OCI-LY7 (cell line): Measurements from ENCODE around the gene WDFY4. TPM values are rescaled to one million over a fixed set of nuclear protein-coding genes. Genes with fewer than 3 reads are reported as not detected.

ENCODE experiments used
- BruUV-seq: library from RNA; stranded (reverse); fragments of 400-500 nt; replicated peaks from 2 replicates; lab custom pipeline; 2021; lab: Mats Ljungman, UMichigan
- CTCF ChIA-PET: fragments of 300-600 bp; sonication (Branson Sonifier 250); formaldehyde crosslinking; loops from one replicate; lab custom pipeline; 2022; ENCODE audit warnings: antibody characterized with exemption; ENCODE audit not compliant: unreplicated experiment; lab: Charles Lee
- POLR2A ChIA-PET: fragments of 300-600 bp; sonication (Branson Sonifier 250); formaldehyde crosslinking; loops from one replicate; lab custom pipeline; 2022; ENCODE audit warnings: antibody characterized with exemption; lab: Charles Lee
- DNase-seq: peaks from one replicate; pipeline ENCODE4 v3.0.0-alpha.2; 2015; ENCODE audit warnings: low spot score
- H2AFZ ChIP-seq: fragments of 200-600 bp; sonication (generic), shearing (Covaris generic); 2 replicates; pipeline ENCODE4 v1.6.1; 2014; ENCODE audit warnings: mild to moderate bottlenecking, antibody characterized with exemption, low read length, moderate library complexity
- H3K27ac ChIP-seq: fragments of 200-600 bp; sonication (generic); 2 replicates; pipeline ENCODE4 v1.5.1; 2014; ENCODE audit warnings: mixed run types, low read depth, mild to moderate bottlenecking, moderate library complexity, low read length, inconsistent platforms; ENCODE audit not compliant: poor library complexity, severe bottlenecking
- H3K36me3 ChIP-seq: fragments of 200-600 bp; sonication (generic); 2 replicates; pipeline ENCODE4 v1.6.1; 2014; ENCODE audit warnings: mild to moderate bottlenecking, antibody characterized with exemption, low read length, moderate library complexity, mixed read lengths; ENCODE audit not compliant: insufficient read depth
- H3K4me1 ChIP-seq: fragments of 200-600 bp; sonication (generic); 2 replicates; pipeline ENCODE4 v1.5.1; 2014; ENCODE audit warnings: mild to moderate bottlenecking, low read length; ENCODE audit not compliant: insufficient read depth, poor library complexity, severe bottlenecking
- H3K4me2 ChIP-seq: fragments of 200-600 bp; sonication (generic); 2 replicates; pipeline ENCODE4 v1.6.1; 2014; ENCODE audit warnings: mild to moderate bottlenecking, low read length
- H3K4me3 ChIP-seq: fragments of 200-600 bp; sonication (generic); 2 replicates; pipeline ENCODE4 v1.5.1; 2014; ENCODE audit warnings: mild to moderate bottlenecking, low read depth, low read length; ENCODE audit not compliant: poor library complexity, severe bottlenecking
- H3K79me2 ChIP-seq: fragments of 200-600 bp; sonication (generic); 2 replicates; pipeline ENCODE4 v1.6.1; 2016; ENCODE audit warnings: low read depth, mild to moderate bottlenecking, low read length, moderate library complexity, mixed read lengths; ENCODE audit not compliant: insufficient read depth
- H3K9me2 ChIP-seq: fragments of 200-600 bp; sonication (generic); 2 replicates; pipeline ENCODE4 v1.6.1; 2016; ENCODE audit warnings: mild to moderate bottlenecking, low read length, mixed read lengths; ENCODE audit not compliant: insufficient read depth
- H3K9me3 ChIP-seq: fragments of 200-600 bp; sonication (generic); 2 replicates; pipeline ENCODE4 v1.6.1; 2014; ENCODE audit warnings: mild to moderate bottlenecking, mixed run types, low read length, mixed read lengths
- H4K20me1 ChIP-seq: fragments of 200-600 bp; sonication (generic); 2 replicates; pipeline ENCODE4 v1.6.1; 2014; ENCODE audit warnings: mild to moderate bottlenecking, antibody characterized with exemption, low read length, moderate library complexity, mixed read lengths; ENCODE audit not compliant: insufficient read depth
- EZH2phosphoT487 ChIP-seq: fragments of 200-600 bp; sonication (generic); IDR thresholded peaks from 2 replicates; pipeline ENCODE4 v1.6.1; 2018; ENCODE audit warnings: low read depth, borderline replicate concordance, mild to moderate bottlenecking, mixed run types, antibody characterized with exemption, low read length, moderate library complexity, mixed read lengths
- intact Hi-C: fragments of 100-400 bp; cut with micrococcal nuclease; formaldehyde crosslinking; loops from one replicate; pipeline ENCODE4 v1.10.0; 2022; ENCODE audit not compliant: unreplicated experiment
- total RNA-seq, 2 experiments: library from RNA; depleted of rRNA in 1 of 2; stranded (reverse); fragments of >200 nt in 1 of 2; shearing (Covaris generic) in 1 of 2; gene quantifications; 2 replicates each; pipeline ENCODE4 v1.2.3, GENCODE V29; 2014 to 2022
- TF ChIP-seq, protein P1 (sequence below): fragments of 200-600 bp; sonication (generic); conservative IDR thresholded peaks from 2 replicates; pipeline ENCODE4 v1.5.1; 2014; ENCODE audit warnings: mild to moderate bottlenecking, antibody characterized with exemption, low read length, moderate library complexity, mixed read lengths

The WDFY4 gene
- total RNA-seq, 2 experiments from 2014 or later = 51.5 to 85.6 TPM

GRCh38 chr10:48904861-48905260 is 220.2 kb downstream of the WDFY4 start:
- no peaks in the 10 kb centered on the region for H3K79me2 ChIP-seq
- no peak overlapping the region for H2AFZ ChIP-seq
- intact Hi-C loops = no loop called here
- H3K4me1 ChIP-seq = no peaks in the 10 kb centered on the region
- ChIA-PET POLR2A (interaction anchor here (1.0 to 1.3 kb wide), 3 partner anchors 12 to 54 kb away, joined by 3 to 7 read pairs (median 3); no protein-coding TSS in a partner anchor), CTCF (no interaction called here)
- H3K27ac ChIP-seq = no peak overlapping the region
- TF ChIP-seq EZH2phosphoT487 = no peak
- H3K4me2 ChIP-seq = no peak overlapping the region
- no peaks in the 10 kb centered on the region for H4K20me1 ChIP-seq
- no TSS peak for BruUV-seq
- H3K4me3 ChIP-seq = no peak overlapping the region
- H3K9me2 ChIP-seq = no peaks in the 10 kb centered on the region
- no peak for DNase-seq
- peaks cover 68% of the 10 kb centered on the region for H3K36me3 ChIP-seq
- H3K9me3 ChIP-seq = no peaks in the 10 kb centered on the region

GRCh38 chr10:48905311-48905710 is 220.6 kb downstream of the WDFY4 start:
- no peak overlapping the region for H3K27ac ChIP-seq
- H3K4me2 ChIP-seq = no peak overlapping the region
- intact Hi-C loops = no loop called here
- peaks cover 66% of the 10 kb centered on the region for H3K36me3 ChIP-seq
- H4K20me1 ChIP-seq = no peaks in the 10 kb centered on the region
- no peaks in the 10 kb centered on the region for H3K4me1 ChIP-seq
- ChIA-PET CTCF (no interaction called here), POLR2A (interaction anchor here (1.0 to 1.3 kb wide), 3 partner anchors 12 to 53 kb away, joined by 3 to 7 read pairs (median 3); no protein-coding TSS in a partner anchor)
- H3K9me2 ChIP-seq = no peaks in the 10 kb centered on the region
- H3K79me2 ChIP-seq = no peaks in the 10 kb centered on the region
- H2AFZ ChIP-seq = no peak overlapping the region
- BruUV-seq = no TSS peak
- no peaks in the 10 kb centered on the region for H3K9me3 ChIP-seq
- no peak for DNase-seq
- no peak overlapping the region for H3K4me3 ChIP-seq
- TF ChIP-seq, protein P1, sequence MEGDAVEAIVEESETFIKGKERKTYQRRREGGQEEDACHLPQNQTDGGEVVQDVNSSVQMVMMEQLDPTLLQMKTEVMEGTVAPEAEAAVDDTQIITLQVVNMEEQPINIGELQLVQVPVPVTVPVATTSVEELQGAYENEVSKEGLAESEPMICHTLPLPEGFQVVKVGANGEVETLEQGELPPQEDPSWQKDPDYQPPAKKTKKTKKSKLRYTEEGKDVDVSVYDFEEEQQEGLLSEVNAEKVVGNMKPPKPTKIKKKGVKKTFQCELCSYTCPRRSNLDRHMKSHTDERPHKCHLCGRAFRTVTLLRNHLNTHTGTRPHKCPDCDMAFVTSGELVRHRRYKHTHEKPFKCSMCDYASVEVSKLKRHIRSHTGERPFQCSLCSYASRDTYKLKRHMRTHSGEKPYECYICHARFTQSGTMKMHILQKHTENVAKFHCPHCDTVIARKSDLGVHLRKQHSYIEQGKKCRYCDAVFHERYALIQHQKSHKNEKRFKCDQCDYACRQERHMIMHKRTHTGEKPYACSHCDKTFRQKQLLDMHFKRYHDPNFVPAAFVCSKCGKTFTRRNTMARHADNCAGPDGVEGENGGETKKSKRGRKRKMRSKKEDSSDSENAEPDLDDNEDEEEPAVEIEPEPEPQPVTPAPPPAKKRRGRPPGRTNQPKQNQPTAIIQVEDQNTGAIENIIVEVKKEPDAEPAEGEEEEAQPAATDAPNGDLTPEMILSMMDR = no peak

DNA sequence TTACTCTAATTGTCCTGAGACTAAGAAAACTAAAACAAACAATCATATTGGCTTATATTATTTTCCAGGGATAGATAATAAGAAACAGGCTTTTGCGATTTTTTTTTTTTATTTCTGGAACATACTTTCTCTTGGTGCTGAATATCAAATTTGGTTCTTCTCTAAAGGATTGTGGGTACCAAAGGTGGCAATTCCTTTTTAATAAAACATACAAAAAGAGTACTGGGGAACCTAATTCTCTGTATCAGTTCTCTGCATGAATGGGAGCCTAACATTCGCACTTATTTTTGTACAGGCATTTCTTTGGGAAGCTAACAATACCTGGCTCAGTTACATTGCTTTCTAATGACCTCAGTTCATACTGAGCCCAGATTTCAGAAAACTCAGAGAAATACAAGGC is 222.2 kb downstream of the WDFY4 start:
- no peaks in the 10 kb centered on the region for H4K20me1 ChIP-seq
- H2AFZ ChIP-seq = no peak overlapping the region
- H3K4me1 ChIP-seq = no peaks in the 10 kb centered on the region
- no peaks in the 10 kb centered on the region for H3K79me2 ChIP-seq
- H3K9me2 ChIP-seq = no peaks in the 10 kb centered on the region
- ChIA-PET POLR2A (no interaction called here), CTCF (no interaction called here)
- intact Hi-C loops = no loop called here
- no peak overlapping the region for H3K4me3 ChIP-seq
- DNase-seq = no peak
- no peak overlapping the region for H3K27ac ChIP-seq
- no TSS peak for BruUV-seq
- H3K9me3 ChIP-seq = no peaks in the 10 kb centered on the region
- no peak overlapping the region for H3K4me2 ChIP-seq
- peaks cover 53% of the 10 kb centered on the region for H3K36me3 ChIP-seq
- TF ChIP-seq, protein P1 = no peak
- TF ChIP-seq EZH2phosphoT487 = no peak
